Glutamatergic neuron (in vitro differentiated cells): Measurements from ENCODE around the gene MMD. TPM values are rescaled to one million over a fixed set of nuclear protein-coding genes. Genes with fewer than 3 reads are reported as not detected.
"Not testable (repeated sequence)": the region's sequence is repeated elsewhere in the genome, so short reads cannot be mapped to it uniquely, and the experiment has no call there.

Experiments
- DNase-seq: peaks from one replicate; pipeline ENCODE4 v3.0.0; 2022
- H3K27ac Mint-ChIP-seq: one replicate; pipeline ENCODE4 v1.8.0; 2020; ENCODE audit warnings: mild to moderate bottlenecking, mixed read lengths, inconsistent platforms; ENCODE audit not compliant: unreplicated experiment
- H3K27me3 Mint-ChIP-seq: one replicate; pipeline ENCODE4 v1.8.0; 2020; ENCODE audit warnings: mild to moderate bottlenecking, moderate library complexity, mixed read lengths, inconsistent platforms; ENCODE audit not compliant: unreplicated experiment
- H3K36me3 Mint-ChIP-seq: one replicate; pipeline ENCODE4 v1.8.0; 2020; ENCODE audit warnings: mild to moderate bottlenecking, mixed read lengths, inconsistent platforms; ENCODE audit not compliant: unreplicated experiment
- H3K4me1 Mint-ChIP-seq: one replicate; pipeline ENCODE4 v1.8.0; 2020; ENCODE audit warnings: mild to moderate bottlenecking, low read depth, mixed read lengths, inconsistent platforms; ENCODE audit not compliant: unreplicated experiment
- H3K4me3 Mint-ChIP-seq: one replicate; pipeline ENCODE4 v1.8.0; 2020; ENCODE audit warnings: mild to moderate bottlenecking, mixed read lengths, inconsistent platforms; ENCODE audit not compliant: unreplicated experiment
- H3K9me3 Mint-ChIP-seq: one replicate; pipeline ENCODE4 v1.8.0; 2020; ENCODE audit warnings: mild to moderate bottlenecking, moderate library complexity, mixed read lengths, inconsistent platforms; ENCODE audit not compliant: unreplicated experiment
- CTCF ChIP-seq: fragments of 200-600 bp; sonication (generic); IDR thresholded peaks from one replicate; pipeline ENCODE4 v1.5.0; 2021; ENCODE audit not compliant: partially characterized antibody, unreplicated experiment
- total RNA-seq: library from RNA; stranded (reverse); fragmentation: NEBNext Ultra II Directional; extraction: Animal tissue kit (Norgen Biotek cat#: 25700); gene quantifications from one replicate; pipeline ENCODE4 v1.2.1, GENCODE V29; 2021; ENCODE audit not compliant: unreplicated experiment

Gene MMD
- total RNA-seq, 1 donor from 2014 or later = 60.6 TPM

DNA sequence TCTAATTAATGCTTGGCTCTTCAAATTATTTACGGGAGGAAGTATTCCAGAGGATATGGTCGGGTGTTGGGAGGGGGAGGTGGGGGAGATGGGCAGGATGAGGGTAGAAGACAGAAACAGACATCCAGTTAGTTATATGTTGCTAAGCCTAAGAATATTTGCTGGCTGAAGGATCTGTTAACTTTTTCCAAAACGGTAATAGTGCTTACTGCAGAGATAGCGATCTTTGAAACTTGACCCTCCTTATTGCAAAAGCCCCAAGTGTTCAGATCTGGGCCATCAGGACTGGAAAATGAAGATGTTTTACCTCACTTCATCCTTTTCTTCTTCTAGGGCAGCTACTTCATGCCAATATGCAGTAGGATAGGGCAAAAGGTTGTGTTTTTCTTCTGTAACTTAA lies 27.0 kb upstream of the MMD start:
- H3K4me1 Mint-ChIP-seq = no peaks in the 10 kb centered on the region
- no peak overlapping the region for H3K27ac Mint-ChIP-seq
- H3K9me3 Mint-ChIP-seq = no peaks in the 10 kb centered on the region
- DNase-seq = no peak
- no peak overlapping the region for H3K4me3 Mint-ChIP-seq
- no peaks in the 10 kb centered on the region for H3K36me3 Mint-ChIP-seq
- no peak for TF ChIP-seq CTCF
- no peaks in the 10 kb centered on the region for H3K27me3 Mint-ChIP-seq

- H3K27ac Mint-ChIP-seq = no peak overlapping the region
- no peaks in the 10 kb centered on the region for H3K36me3 Mint-ChIP-seq
Observed at GRCh38 chr17:55446581-55447205, 25.1 kb upstream of the MMD start.

GRCh38 chr17:55446004-55446403 lies 24.4 kb upstream of the MMD start:
- not testable (repeated sequence) for DNase-seq, H3K27ac Mint-ChIP-seq, H3K27me3 Mint-ChIP-seq, H3K4me1 Mint-ChIP-seq, H3K9me3 Mint-ChIP-seq, H3K4me3 Mint-ChIP-seq, H3K36me3 Mint-ChIP-seq

More at GRCh38 chr17:55446581-55447205, 25.1 kb upstream of the MMD start:
- H3K4me3 Mint-ChIP-seq = no peak overlapping the region
- DNase-seq = no peak
- no peaks in the 10 kb centered on the region for H3K27me3 Mint-ChIP-seq
- no peaks in the 10 kb centered on the region for H3K9me3 Mint-ChIP-seq
- no peak for TF ChIP-seq CTCF
- H3K4me1 Mint-ChIP-seq = no peaks in the 10 kb centered on the region

GRCh38 chr17:55444471-55445441 lies 23.1 kb upstream of the MMD start:
- H3K4me3 Mint-ChIP-seq = no peak overlapping the region
- H3K9me3 Mint-ChIP-seq = no peaks in the 10 kb centered on the region
- no peaks in the 10 kb centered on the region for H3K4me1 Mint-ChIP-seq
- H3K36me3 Mint-ChIP-seq = no peaks in the 10 kb centered on the region
- no peak for DNase-seq
- H3K27ac Mint-ChIP-seq = no peak overlapping the region
- TF ChIP-seq CTCF = no peak
- H3K27me3 Mint-ChIP-seq = no peaks in the 10 kb centered on the region

DNA sequence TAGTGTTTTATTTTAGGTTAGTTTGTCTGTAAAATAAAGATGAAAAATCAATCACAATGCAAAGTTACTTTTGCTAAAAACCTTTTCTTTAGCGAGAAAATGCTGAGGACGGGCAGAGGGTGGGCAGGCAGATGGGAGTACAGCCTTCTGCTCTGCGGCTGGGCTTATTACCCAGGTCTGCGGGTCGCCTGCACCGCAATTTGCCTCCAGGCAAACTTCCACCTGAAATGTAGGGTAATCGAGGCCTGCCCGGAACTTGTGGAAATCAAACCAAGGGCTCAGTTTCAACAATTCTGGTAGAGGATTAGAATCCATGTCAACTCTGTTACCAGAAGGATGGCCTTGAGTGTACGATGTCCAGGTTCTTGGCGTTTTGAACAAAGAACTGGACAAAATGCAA lies 22.3 kb upstream of the MMD start:
- no peaks in the 10 kb centered on the region for H3K36me3 Mint-ChIP-seq
- H3K4me1 Mint-ChIP-seq = no peaks in the 10 kb centered on the region
- H3K4me3 Mint-ChIP-seq = no peak overlapping the region
- no peak overlapping the region for H3K27ac Mint-ChIP-seq
- no peak for TF ChIP-seq CTCF
- DNase-seq = no peak
- H3K9me3 Mint-ChIP-seq = no peaks in the 10 kb centered on the region
- no peaks in the 10 kb centered on the region for H3K27me3 Mint-ChIP-seq
